Urinary bladder (tissue), 4 donors: ENCODE data around the gene TTC31. TPM values are rescaled to one million over a fixed set of nuclear protein-coding genes. Genes with fewer than 3 reads are reported as not detected.
A peak's percentile ranks its signal among the peaks of the same experiment; 100 is the strongest.
"Not testable (repeated sequence)": the region's sequence is repeated elsewhere in the genome, so short reads cannot be mapped to it uniquely, and the experiment has no call there.

Experiments used
- DNase-seq: peaks from one replicate; pipeline ENCODE4 v3.0.0-alpha.2; 2015; ENCODE audit errors: extremely low spot score
- H3K27ac ChIP-seq: one replicate; pipeline ENCODE4 v1.5.1; 2013; ENCODE audit warnings: low read depth, mild to moderate bottlenecking, moderate library complexity
- H3K36me3 ChIP-seq: one replicate; pipeline ENCODE4 v1.6.1; 2013; ENCODE audit warnings: mild to moderate bottlenecking, moderate library complexity; ENCODE audit not compliant: insufficient read depth
- H3K4me1 ChIP-seq: one replicate; pipeline ENCODE4 v1.6.1; 2013; ENCODE audit warnings: mild to moderate bottlenecking, moderate library complexity; ENCODE audit not compliant: insufficient read depth
- H3K4me3 ChIP-seq: one replicate; pipeline ENCODE4 v1.5.1; 2013; ENCODE audit warnings: low read depth, low read length
- WGBS: extraction: QIAGEN DNeasy Blood & Tissue Kit; methylation state at CpG from one replicate; pipeline ENCODE4 v1.1.7; 2013; 5-methylcytosine and 5-hydroxymethylcytosine counted together
- polyA plus RNA-seq: library from polyadenylated mRNA; stranded (reverse); fragments of 200-250 nt; gene quantifications from one replicate; pipeline ENCODE4 v1.2.3, GENCODE V29; 2013
- total RNA-seq: library from RNA; depleted of rRNA; stranded (reverse); fragments of >200 nt; gene quantifications from one replicate; pipeline ENCODE4 v1.2.3, GENCODE V29; 2014
- donor health status: healthy with polysubstance abuse.
- donor health status: healthy.

Gene TTC31
- total and polyA plus RNA-seq, 2 donors, result 10.8 to 20.9 TPM

GRCh38 chr2:74444498-74445318, 38.2 kb upstream of the TTC31 start:
- Histone ChIP-seq H3K36me3 (peaks cover 2% of the 10 kb centered on the region), H3K27ac (no peak overlapping the region), H3K4me3 (no peak overlapping the region), H3K4me1 (peaks cover 1% of the 10 kb centered on the region)
- 27% methylated on average over 5 of the region's 5 CpGs for WGBS
- DNase-seq, result no peak

GRCh38 chr2:74447230-74447999, 35.5 kb upstream of the TTC31 start:
- Histone ChIP-seq H3K4me1 (no peaks in the 10 kb centered on the region), H3K4me3 (no peak overlapping the region), H3K27ac (no peak overlapping the region), H3K36me3 (peaks cover 2% of the 10 kb centered on the region)
- no peak for DNase-seq
- 75% methylated on average over 5 of the region's 5 CpGs for WGBS

- Histone ChIP-seq H3K27ac (no peak overlapping the region), H3K36me3 (peaks cover 2% of the 10 kb centered on the region), H3K4me3 (no peak overlapping the region), H3K4me1 (no peaks in the 10 kb centered on the region)
- no peak for DNase-seq
- WGBS, result 72% methylated on average over 2 of the region's 2 CpGs
Measured at GRCh38 chr2:74448771-74449170, 34.1 kb upstream of the TTC31 start.

GRCh38 chr2:74450570-74451190, 32.2 kb upstream of the TTC31 start:
- no peak for DNase-seq
- peaks cover 2% of the 10 kb centered on the region for H3K36me3 ChIP-seq
- WGBS, result 73% methylated on average over 3 of the region's 3 CpGs
- H3K4me1 ChIP-seq, result no peaks in the 10 kb centered on the region
- H3K4me3 ChIP-seq, result no peak overlapping the region
- no peak overlapping the region for H3K27ac ChIP-seq

- 2% methylated on average over 40 of the region's 40 CpGs for WGBS
Measured at GRCh38 chr2:74454654-74455511, 28.0 kb upstream of the TTC31 start, which contains the start of gene INO80B. INO80B (plus strand) TSS chr2:74455087; CDS start chr2:74455117, 30 bp downstream.

GRCh38 chr2:74457129-74457548, 25.7 kb upstream of the TTC31 start:
- H3K27ac ChIP-seq, result peak overlapping the region; percentile 69
- H3K36me3 ChIP-seq, result no peaks in the 10 kb centered on the region
- WGBS, result 1% methylated on average over 27 of the region's 27 CpGs
- H3K4me1 ChIP-seq, result no peaks in the 10 kb centered on the region
- no peak for DNase-seq
- peak overlapping the region; percentile 44 for H3K4me3 ChIP-seq

More at GRCh38 chr2:74454654-74455511, 28.0 kb upstream of the TTC31 start, which contains the start of gene INO80B:
- H3K36me3 ChIP-seq, result no peaks in the 10 kb centered on the region
- H3K4me3 ChIP-seq, result peak within 1 kb of the TSS; percentile 62
- DNase-seq, result peak; percentile 96
- no peak within 1 kb of the TSS for H3K27ac ChIP-seq
- no peaks in the 10 kb centered on the region for H3K4me1 ChIP-seq

GRCh38 chr2:74457549-74458131, 25.2 kb upstream of the TTC31 start:
- under 1% methylated on average over 46 of the region's 46 CpGs for WGBS
- Histone ChIP-seq H3K4me1 (no peaks in the 10 kb centered on the region), H3K4me3 (peak overlapping the region; percentile 44), H3K36me3 (no peaks in the 10 kb centered on the region), H3K27ac (peak overlapping the region; percentile 94)
- DNase-seq, result no peak

- Histone ChIP-seq H3K4me1 (no peaks in the 10 kb centered on the region), H3K36me3 (no peaks in the 10 kb centered on the region), H3K27ac (peak within 1 kb of the TSS; percentile 94), H3K4me3 (peak within 1 kb of the TSS; percentile 52)
- WGBS, result under 1% methylated on average over 37 of the region's 38 CpGs
- DNase-seq, result peak; percentile 100
Measured at GRCh38 chr2:74458132-74458937, 24.5 kb upstream of the TTC31 start, which contains the start of gene WBP1. WBP1 (plus strand) TSS chr2:74458438; CDS start chr2:74458603, 165 bp downstream.

GRCh38 chr2:74458938-74459363, 23.9 kb upstream of the TTC31 start:
- H3K4me1 ChIP-seq, result no peaks in the 10 kb centered on the region

GRCh38 chr2:74459503-74460118, 23.3 kb upstream of the TTC31 start:
- H3K4me1 ChIP-seq, H3K27ac ChIP-seq, H3K36me3 ChIP-seq, H3K4me3 ChIP-seq, DNase-seq: not testable (repeated sequence)
- WGBS, result 78% methylated on average over 13 of the region's 13 CpGs

More at GRCh38 chr2:74458938-74459363, 23.9 kb upstream of the TTC31 start:
- no peak for DNase-seq
- no peak overlapping the region for H3K27ac ChIP-seq
- WGBS, result 2% methylated on average over 10 of the region's 10 CpGs
- H3K4me3 ChIP-seq, result peak overlapping the region; percentile 52
- H3K36me3 ChIP-seq, result no peaks in the 10 kb centered on the region

- not testable (repeated sequence) for DNase-seq, H3K27ac ChIP-seq, H3K36me3 ChIP-seq, H3K4me1 ChIP-seq, H3K4me3 ChIP-seq
- 84% methylated on average over 10 of the region's 10 CpGs for WGBS
Measured at GRCh38 chr2:74460187-74460586, 22.7 kb upstream of the TTC31 start.
